GM18526 (cell line): Measurements from ENCODE around the gene INSC.

Experiments used
- POLR2A ChIP-seq: IDR thresholded peaks from 3 replicates; pipeline ENCODE4 v1.6.1; 2011; ENCODE audit not compliant: insufficient read length; ENCODE audit errors: extremely low read depth

The INSC gene

DNA sequence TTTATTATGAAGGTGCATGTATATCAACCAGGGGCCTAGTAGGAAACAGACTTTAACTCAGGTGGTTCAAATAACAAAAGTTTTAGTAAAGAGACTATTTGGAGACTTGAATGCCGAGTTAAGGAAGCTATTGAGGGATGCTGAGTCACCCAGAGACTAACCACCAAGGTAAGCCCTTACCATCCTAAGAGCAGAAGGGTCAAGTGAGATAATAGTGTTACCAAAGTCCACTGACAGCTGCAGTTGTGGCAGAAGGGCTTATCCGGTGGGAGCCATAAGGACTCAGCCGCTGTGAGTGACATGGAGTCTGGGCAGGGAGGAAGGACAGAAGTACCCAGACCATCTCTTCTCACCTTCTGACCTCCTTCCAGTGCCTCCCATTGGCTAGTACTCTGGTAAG, 134.0 kb downstream of the INSC start:
- TF ChIP-seq POLR2A: no peak

DNA sequence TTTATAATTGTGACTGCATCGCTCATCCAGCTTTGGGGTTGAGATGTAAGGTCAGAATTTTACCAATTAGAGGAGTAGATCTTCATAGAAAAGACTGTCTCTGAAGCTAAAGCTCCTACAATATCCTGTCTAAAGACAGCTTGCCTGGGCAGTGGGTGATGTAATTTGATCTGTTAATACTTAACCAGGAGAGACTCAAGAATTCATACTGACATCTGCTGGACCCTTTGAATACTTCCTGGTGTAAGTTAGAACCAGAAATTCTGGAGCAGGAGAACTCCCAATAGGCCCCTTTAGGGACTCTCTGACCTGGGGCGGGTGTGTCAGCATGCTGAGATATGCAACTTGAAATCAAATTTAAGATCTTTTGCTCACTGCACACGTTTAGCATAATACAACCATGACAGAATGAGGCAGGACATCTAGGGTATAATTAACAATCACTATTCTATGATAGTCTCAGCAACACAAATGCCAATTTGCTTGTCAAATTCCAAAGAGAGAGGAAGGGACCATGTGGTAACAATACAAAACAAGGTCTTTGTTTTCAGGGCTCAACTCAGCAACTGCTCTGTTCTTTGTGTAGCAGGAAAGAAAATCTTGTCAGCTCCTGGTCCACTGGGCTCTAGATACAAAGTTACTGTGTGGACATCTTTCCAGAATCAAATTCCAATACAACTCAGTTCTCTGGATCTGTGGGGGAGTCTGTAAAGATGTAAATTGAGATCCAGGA, 143.9 kb downstream of the INSC start:
- TF ChIP-seq POLR2A: no peak

DNA sequence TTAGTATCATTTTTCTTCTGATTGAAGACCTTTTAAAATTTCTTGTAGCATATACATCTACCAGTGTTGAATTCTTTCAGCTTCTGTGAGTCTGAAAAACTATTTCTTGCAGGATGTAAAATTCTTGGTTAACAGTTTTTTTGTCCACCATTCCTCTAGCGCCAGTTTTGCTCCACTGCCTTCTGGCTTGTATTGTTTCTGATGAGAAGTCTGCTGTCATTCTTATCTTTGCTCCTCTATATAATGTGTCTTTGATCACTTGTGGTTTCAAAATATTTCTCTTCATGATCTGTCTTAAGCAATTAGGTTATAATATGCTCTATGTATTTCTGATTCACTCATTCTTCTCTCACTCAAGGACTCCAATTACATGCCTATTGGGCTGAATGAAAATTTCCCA, 152.3 kb downstream of the INSC start:
- TF ChIP-seq POLR2A: no peak

DNA sequence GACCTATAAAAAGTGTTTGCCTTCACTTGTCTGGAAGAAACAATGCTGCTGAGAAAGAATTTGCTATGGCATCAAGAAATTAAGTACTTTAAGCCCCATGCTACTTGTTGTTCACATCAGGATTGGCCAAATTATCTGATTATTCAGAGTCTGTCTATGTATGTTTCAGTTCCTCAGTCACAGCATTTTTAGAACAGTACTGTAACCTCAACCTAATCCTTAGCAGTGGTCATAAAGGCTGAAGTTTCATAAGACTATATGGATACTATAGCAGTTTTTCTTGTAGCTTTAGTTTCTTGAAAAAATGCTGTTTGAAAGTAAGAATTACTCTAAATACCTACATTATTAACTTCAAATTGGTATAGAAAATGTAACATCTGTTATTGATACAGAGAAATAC, 153.9 kb downstream of the INSC start:
- TF ChIP-seq POLR2A: no peak

DNA sequence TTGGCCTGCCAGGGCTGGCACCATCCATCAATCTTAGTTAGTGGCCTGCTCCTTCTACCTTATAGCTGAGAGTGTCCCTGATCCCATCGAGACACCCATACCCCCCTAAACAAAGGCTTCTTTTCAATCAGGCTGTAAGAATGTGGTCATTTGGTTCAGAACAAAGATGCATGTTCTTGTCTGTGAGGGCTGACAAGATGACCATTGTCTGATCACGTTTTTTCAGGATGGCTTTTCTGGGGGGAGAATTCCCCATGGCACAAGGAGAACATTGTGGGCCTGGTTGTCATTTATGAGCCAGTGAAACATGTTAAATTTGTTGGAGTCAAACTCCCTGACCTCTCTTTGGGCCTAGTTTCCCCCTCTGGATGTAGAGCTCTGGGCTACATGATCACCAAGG, 160.4 kb downstream of the INSC start:
- TF ChIP-seq POLR2A: no peak

DNA sequence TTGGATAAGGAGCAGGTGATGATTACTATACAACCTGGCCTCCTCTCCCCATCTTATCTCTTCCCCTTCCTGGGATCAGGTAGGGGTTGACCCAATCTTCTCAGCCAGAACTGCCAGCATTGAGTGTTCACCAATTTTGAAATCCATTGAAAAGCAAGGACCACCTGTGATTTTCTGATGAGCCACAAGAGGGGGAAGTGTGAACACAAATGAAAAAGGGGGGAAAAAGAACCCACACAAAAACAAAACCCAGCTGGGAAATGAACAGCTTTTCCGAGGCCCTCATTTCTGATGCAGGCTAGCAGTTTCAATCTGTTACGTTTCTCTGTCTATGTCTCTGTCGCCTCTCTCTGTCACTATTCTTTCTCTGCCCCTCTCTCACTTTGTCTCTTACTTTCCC, 161.9 kb downstream of the INSC start:
- no peak for TF ChIP-seq POLR2A

DNA sequence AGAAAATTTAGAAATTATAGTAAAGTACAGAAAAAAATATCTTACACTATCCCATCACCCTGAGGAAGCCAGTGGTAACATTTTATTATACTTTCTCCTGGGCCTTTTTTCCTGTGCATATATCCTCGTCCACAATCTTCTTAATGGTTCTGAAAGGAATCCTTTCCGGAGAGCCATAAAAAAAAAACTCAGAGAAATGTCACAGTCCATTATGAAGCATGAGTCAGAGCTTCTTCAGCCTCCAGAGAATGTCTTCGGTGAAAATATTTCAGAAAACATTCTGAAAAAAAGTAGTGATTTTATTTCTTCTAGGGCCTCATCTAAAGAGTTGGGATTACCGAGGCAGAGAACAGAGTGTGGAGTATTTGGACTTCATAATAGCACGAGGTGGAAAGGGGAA, 163.4 kb downstream of the INSC start:
- TF ChIP-seq POLR2A: no peak

DNA sequence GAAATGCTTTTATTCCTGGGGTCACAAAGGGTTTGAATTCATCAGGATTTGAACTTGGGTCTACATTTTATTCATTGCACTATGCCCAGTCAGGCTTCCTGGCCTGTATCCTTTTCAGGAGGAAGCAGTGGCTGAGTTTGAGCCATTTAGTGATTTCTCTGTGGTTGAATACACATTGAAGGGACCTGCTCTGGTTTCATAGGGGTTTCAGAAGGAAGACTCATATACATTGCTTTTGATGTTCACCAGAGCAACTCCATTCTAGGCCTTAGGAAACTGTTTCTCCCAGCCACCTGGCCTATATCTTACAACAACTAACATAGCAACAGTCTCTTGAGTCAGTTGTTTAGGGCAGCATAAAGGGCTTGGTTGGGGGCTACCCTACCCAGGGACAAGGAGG, 165.7 kb downstream of the INSC start:
- no peak for TF ChIP-seq POLR2A

DNA sequence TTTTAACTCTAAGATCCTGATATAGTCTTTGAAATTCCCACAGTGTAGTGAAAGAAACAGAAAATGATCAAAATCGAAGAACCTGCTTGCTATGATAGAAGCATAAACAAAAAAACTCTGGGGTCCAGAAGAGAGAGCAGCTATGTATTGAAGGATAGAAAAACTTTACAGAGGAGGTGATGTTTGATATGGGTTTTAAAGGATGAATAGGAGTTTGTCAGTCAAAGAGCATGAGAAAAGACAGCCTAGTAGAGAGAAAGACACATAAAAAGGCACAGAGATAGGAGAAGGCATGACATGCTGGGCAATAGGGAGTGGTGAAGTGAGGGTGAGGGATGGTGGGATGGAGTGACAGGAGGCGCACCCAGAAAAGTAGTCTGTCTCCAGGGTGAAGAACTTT, 168.0 kb downstream of the INSC start:
- TF ChIP-seq POLR2A: no peak

DNA sequence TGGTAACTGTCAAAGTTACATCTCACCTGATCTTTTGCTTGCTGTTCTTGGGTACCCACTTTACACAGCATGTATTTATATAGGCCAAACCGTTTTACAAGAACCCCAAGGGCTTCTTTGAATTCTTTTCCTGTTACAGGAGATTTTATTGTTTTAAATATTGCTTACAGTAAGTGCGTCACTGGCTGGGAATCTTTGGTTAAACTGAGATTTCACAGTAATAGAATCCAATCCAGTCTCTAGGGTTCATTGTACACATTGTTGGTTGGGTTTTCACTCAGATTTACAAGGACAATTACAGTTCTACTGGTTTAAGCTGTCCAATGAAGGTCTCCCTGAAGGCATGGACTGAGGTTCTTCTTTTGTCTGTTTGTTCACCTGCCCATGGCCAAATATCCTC, 171.7 kb downstream of the INSC start:
- no peak for TF ChIP-seq POLR2A

DNA sequence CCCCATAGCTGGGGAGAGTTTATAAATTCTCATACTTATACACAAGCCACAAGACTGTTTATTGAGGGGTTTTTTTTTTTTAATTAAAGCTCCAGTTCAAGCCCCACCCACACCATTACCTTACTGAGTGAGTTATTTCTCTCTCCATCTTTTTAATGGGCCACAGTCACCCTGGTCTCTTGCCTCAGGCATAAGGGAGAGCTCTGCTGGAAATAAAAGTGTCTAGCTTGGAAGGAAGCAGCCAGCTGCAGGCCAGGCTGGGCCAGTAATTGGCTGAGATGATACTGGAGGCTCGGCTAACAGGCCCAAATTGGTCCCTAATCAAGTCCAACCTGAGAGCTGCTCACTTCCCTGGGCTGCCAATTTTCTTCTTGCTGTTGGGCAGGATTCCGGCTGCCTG, 174.1 kb downstream of the INSC start:
- TF ChIP-seq POLR2A: no peak

DNA sequence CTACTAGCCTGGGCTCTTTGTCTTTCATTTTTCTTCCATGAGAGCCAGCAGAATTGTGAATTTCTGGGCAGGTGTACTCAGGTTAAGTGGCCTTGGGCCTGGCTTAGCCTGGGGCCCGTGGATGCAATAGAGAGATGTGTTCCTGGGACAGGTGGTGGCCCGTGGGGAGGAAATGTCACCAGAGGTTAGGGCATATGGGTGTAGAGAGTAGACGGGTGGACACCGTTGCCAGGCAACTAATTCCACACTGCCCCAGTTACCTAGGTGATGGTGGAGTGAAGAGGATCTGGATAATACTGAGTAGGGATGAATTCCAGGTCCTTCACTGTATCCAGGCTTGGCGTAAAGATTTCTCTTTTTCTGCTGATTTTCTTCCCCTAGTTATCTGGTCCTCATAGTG, 175.0 kb downstream of the INSC start:
- TF ChIP-seq POLR2A: no peak

DNA sequence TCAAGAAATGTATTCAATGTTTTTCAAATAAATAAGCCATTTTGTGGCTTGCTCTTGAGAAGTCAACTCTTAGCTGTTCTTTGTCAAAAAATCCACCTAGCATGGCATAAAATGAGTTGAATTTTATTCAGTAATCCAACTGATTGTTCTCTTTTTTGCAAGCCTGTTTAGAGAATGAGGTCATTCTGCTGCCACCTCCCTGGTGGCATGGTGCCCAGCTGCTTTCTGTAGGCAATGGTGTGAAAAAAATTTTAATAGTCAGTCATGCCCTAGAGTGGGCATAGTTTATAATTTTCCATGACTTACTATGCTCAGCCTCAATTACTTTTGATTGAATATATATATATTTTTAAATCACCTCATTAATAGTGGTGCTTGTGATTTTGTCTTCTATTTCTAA, 177.2 kb downstream of the INSC start:
- no peak for TF ChIP-seq POLR2A

DNA sequence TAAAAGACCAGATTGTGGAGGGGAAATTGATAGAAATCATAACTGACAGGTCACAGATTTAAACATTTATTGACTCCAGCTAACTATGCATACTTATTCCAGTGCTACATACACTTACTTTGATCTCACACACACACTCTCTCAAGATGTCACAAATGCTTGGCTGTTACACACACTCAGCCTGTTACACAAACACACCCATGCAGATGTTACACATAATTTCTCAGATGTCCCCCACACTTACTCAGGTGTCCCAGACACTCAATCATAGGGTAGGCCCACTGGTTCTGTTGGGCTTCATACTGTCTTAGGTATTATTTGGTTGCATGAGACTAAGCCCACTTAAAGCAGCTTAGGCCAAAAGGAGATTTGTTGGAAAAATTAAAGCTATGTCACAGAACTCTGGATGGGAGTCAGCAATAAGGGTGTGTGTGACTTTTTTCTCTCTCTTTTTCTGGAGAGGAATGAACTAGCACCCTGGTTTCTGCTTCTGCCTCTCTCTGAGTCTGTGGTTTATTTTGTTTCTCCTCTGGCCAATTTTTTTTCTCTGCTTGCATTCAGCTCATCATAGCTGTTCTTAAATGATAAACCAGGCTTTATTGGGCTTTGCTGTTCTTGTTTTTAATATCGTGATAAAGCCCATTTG, 179.4 kb downstream of the INSC start:
- no peak for TF ChIP-seq POLR2A

DNA sequence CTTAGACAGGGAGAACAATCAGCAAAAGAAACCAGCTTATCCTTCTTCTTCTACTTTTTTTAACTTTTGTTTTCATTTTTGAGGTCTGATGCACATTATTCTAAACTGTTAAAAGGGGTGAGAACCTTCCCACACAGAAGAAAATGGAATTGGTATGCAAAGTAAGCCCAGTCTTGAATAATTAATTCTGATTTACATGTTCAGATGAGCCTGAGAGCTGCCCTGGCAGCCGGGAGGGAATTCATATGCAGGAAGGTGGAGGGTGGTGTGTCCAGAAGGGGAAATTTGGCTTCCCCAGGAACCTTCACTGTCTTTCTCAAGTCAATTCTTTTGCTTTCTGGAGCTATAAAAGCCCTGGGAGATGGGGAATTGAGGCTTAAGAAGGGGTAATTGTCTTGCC, 181.0 kb downstream of the INSC start:
- TF ChIP-seq POLR2A: no peak
